DOHH2 (cell line): ENCODE results near the gene ZNF682.
"Not testable (repeated sequence)": the region's sequence is repeated elsewhere in the genome, so short reads cannot be mapped to it uniquely, and the experiment has no call there.

ENCODE experiments used
- H3F3A ChIP-seq: fragments of 200-600 bp; sonication (generic), shearing (Covaris generic); 2 replicates; pipeline ENCODE4 v1.6.0; 2016; ENCODE audit warnings: antibody characterized with exemption, mild to moderate bottlenecking; ENCODE audit not compliant: control insufficient read depth, insufficient read depth
- H3K27ac ChIP-seq: fragments of 200-600 bp; sonication (generic); 2 replicates; pipeline ENCODE4 v1.5.1; 2014; ENCODE audit warnings: low read depth, mild to moderate bottlenecking, low read length, moderate library complexity
- H3K27me3 ChIP-seq: fragments of 200-600 bp; sonication (generic); 2 replicates; pipeline ENCODE4 v1.6.1; 2014; ENCODE audit warnings: mild to moderate bottlenecking, low read length, mixed read lengths; ENCODE audit not compliant: control insufficient read depth
- H3K36me3 ChIP-seq: fragments of 200-600 bp; sonication (generic); 2 replicates; pipeline ENCODE4 v1.6.1; 2014; ENCODE audit warnings: mild to moderate bottlenecking, low read length, moderate library complexity, mixed read lengths; ENCODE audit not compliant: control insufficient read depth
- H3K4me1 ChIP-seq: fragments of 200-600 bp; sonication (generic); 2 replicates; pipeline ENCODE4 v1.6.1; 2014; ENCODE audit warnings: mild to moderate bottlenecking, low read length, mixed read lengths; ENCODE audit not compliant: control insufficient read depth
- H3K4me2 ChIP-seq: fragments of 200-600 bp; sonication (generic); 2 replicates; pipeline ENCODE4 v1.6.0; 2014; ENCODE audit warnings: mild to moderate bottlenecking, low read length, moderate library complexity
- H3K4me3 ChIP-seq: fragments of 200-600 bp; sonication (generic); 2 replicates; pipeline ENCODE4 v1.5.1; 2014; ENCODE audit warnings: mild to moderate bottlenecking, low read length, mixed read lengths
- H3K79me2 ChIP-seq: fragments of 200-600 bp; sonication (generic); 2 replicates; pipeline ENCODE4 v1.6.1; 2014; ENCODE audit warnings: mild to moderate bottlenecking, low read length, mixed read lengths; ENCODE audit not compliant: control insufficient read depth
- H3K9me2 ChIP-seq: fragments of 200-600 bp; sonication (generic); replicated peaks from 2 replicates; pipeline ENCODE4 v1.6.1; 2014; ENCODE audit warnings: mild to moderate bottlenecking, low read length, mixed read lengths; ENCODE audit not compliant: control insufficient read depth
- H3K9me3 ChIP-seq: fragments of 200-600 bp; sonication (generic); 2 replicates; pipeline ENCODE4 v1.6.1; 2014; ENCODE audit warnings: antibody characterized with exemption, low read length, mixed read lengths; ENCODE audit not compliant: control insufficient read depth, insufficient read depth
- H4K20me1 ChIP-seq: fragments of 200-600 bp; sonication (generic); 2 replicates; pipeline ENCODE4 v1.6.0; 2014; ENCODE audit warnings: low read depth, mild to moderate bottlenecking, antibody characterized with exemption, low read length, moderate library complexity; ENCODE audit not compliant: control insufficient read depth, insufficient read depth
- CTCF ChIP-seq: fragments of 200-600 bp; sonication (generic); IDR thresholded peaks from one replicate; pipeline ENCODE4 v1.5.1; 2014; ENCODE audit warnings: antibody characterized with exemption, mild to moderate bottlenecking, low read depth, low read length; ENCODE audit not compliant: poor library complexity, severe bottlenecking
- EZH2phosphoT487 ChIP-seq: fragments of 200-600 bp; sonication (generic); IDR thresholded peaks from 2 replicates; pipeline ENCODE4 v1.6.1; 2017; ENCODE audit warnings: borderline replicate concordance, mild to moderate bottlenecking, antibody characterized with exemption, low read length, moderate library complexity, mixed read lengths

The ZNF682 gene

DNA sequence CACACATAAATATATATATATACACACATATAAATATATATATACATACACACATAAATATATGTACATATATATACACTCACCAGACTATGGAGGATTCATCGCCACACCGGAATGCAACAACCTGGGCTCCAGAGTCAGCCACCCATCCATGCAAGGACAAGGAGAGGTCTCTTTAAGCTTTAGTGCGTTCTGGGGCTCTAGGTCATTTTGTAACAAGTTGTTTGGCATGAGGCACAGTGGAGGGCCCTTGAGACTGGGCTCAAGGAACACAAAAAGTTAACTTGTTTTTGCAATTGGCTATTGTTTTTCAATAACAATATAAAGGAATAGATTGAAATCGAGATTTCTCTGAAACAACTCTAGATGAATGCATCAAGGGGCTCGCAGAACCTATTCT is 33.6 kb upstream of the ZNF682 start:
- Histone ChIP-seq H3K9me3 (no peaks in the 10 kb centered on the region; the same call in 1 of the 2 replicates), H3K4me2 (no peak overlapping the region), H3K27ac (no peak overlapping the region), H3F3A (no peaks in the 10 kb centered on the region), H3K27me3 (no peaks in the 10 kb centered on the region), H3K79me2 (peaks cover 1% of the 10 kb centered on the region), H3K4me3 (no peak overlapping the region), H3K36me3 (no peaks in the 10 kb centered on the region), H4K20me1 (no peaks in the 10 kb centered on the region), H3K4me1 (no peaks in the 10 kb centered on the region), H3K9me2 (no peaks in the 10 kb centered on the region)
- TF ChIP-seq EZH2phosphoT487 (no peak), CTCF (no peak)

GRCh38 chr19:20070691-20071090 is 31.4 kb upstream of the ZNF682 start:
- H4K20me1 ChIP-seq, result no peaks in the 10 kb centered on the region
- H3K79me2 ChIP-seq, result no peaks in the 10 kb centered on the region
- H3K9me3 ChIP-seq, result peaks cover 9% of the 10 kb centered on the region; the same call in 1 of the 2 replicates
- no peak overlapping the region for H3K27ac ChIP-seq
- no peaks in the 10 kb centered on the region for H3K4me1 ChIP-seq
- no peaks in the 10 kb centered on the region for H3K27me3 ChIP-seq
- TF ChIP-seq EZH2phosphoT487 (no peak), CTCF (no peak)
- H3K9me2 ChIP-seq, result no peaks in the 10 kb centered on the region
- no peaks in the 10 kb centered on the region for H3F3A ChIP-seq
- no peak overlapping the region for H3K4me2 ChIP-seq
- H3K36me3 ChIP-seq, result no peaks in the 10 kb centered on the region
- no peak overlapping the region for H3K4me3 ChIP-seq

GRCh38 chr19:20068559-20068958 is 29.3 kb upstream of the ZNF682 start:
- H3K4me2 ChIP-seq, result not testable (repeated sequence)

GRCh38 chr19:20067943-20068342 is 28.6 kb upstream of the ZNF682 start:
- H3K4me2 ChIP-seq, result no peak overlapping the region
- peaks cover 9% of the 10 kb centered on the region; the same call in 1 of the 2 replicates for H3K9me3 ChIP-seq
- H3K79me2 ChIP-seq, result no peaks in the 10 kb centered on the region
- H3K9me2 ChIP-seq, result no peaks in the 10 kb centered on the region
- no peak for TF ChIP-seq CTCF
- TF ChIP-seq EZH2phosphoT487, result no peak
- H3F3A ChIP-seq, result no peaks in the 10 kb centered on the region
- H3K4me1 ChIP-seq, result no peaks in the 10 kb centered on the region
- no peak overlapping the region for H3K27ac ChIP-seq
- H3K27me3 ChIP-seq, result no peaks in the 10 kb centered on the region
- no peaks in the 10 kb centered on the region for H3K36me3 ChIP-seq
- H3K4me3 ChIP-seq, result no peak overlapping the region
- H4K20me1 ChIP-seq, result no peaks in the 10 kb centered on the region

More at GRCh38 chr19:20068559-20068958, 29.3 kb upstream of the ZNF682 start:
- not testable (repeated sequence) for H3K9me3 ChIP-seq, H3K9me2 ChIP-seq, H3K36me3 ChIP-seq, H3F3A ChIP-seq, H3K4me3 ChIP-seq, H3K4me1 ChIP-seq, H3K27ac ChIP-seq, H3K79me2 ChIP-seq, H4K20me1 ChIP-seq, H3K27me3 ChIP-seq
